ENCODE results near the gene PTK6.

- TF ChIP-seq POLR2AphosphoS5 (IDR thresholded peaks at IDR 0.05) (no peak), CTCF (IDR thresholded peaks at IDR 0.05) (no peak), POLR2A (IDR thresholded peaks at IDR 0.05) (no peak), EP300 (IDR thresholded peaks at IDR 0.05; ENCODE audit: low read depth) (no peak)
These were observed 16.2 kb upstream of the PTK6 start for GRCh38 chr20:63553251-63553932.

Measured in transverse colon (tissue), 4 donors.